ENCODE data around the gene SKA3. TPM values are rescaled to one million over a fixed set of nuclear protein-coding genes. Genes with fewer than 3 reads are reported as not detected.
"Not testable (repeated sequence)": the region's sequence is repeated elsewhere in the genome, so short reads cannot be mapped to it uniquely, and the experiment has no call there.

The SKA3 gene
- total RNA-seq (2021; fragmentation: NEBNext Ultra II Directional; extraction: Animal tissue kit (Norgen Biotek cat#: 25700)) = 10 to 100 TPM; 11.5 to 23.9 (median 21.0) TPM
- long read RNA-seq, partial matches to known transcripts = 3 of 15 reads
- long read RNA-seq, other reads (novel, unspliced or antisense) = 7 of 15 reads

- H3K4me1 Mint-ChIP-seq (ENCODE audit: low read depth) = peaks cover 22% of the 10 kb centered on the region
- H3K27me3 Mint-ChIP-seq (ENCODE audit: insufficient read depth) = peaks cover 1% of the 10 kb centered on the region
- peak within 1 kb of the TSS; percentile 96 for H3K4me3 Mint-ChIP-seq
These were observed at the start of gene SKA3, which contains the start of gene MRPL57 for GRCh38 chr13:21176215-21176981. SKA3 (minus strand) TSS chr13:21176552; CDS start chr13:21176477, 75 bp downstream. MRPL57 (plus strand) TSS chr13:21176658; CDS start chr13:21176917, 259 bp downstream.

GRCh38 chr13:21225082-21225481, 48.7 kb upstream of the SKA3 start:
- TF ChIP-seq CTCF (IDR thresholded peaks at IDR 0.05) = no peak
- peaks cover 6% of the 10 kb centered on the region; the same call in 1 of the 2 replicates for H3K36me3 Mint-ChIP-seq (ENCODE audit: low read depth)
- H3K27ac Mint-ChIP-seq = no peak overlapping the region
- no peak for DNase-seq
- peaks cover 15% of the 10 kb centered on the region for H3K9me3 Mint-ChIP-seq
- no peaks in the 10 kb centered on the region for H3K4me1 Mint-ChIP-seq (ENCODE audit: low read depth)
- no peak overlapping the region for H3K4me3 Mint-ChIP-seq
- H3K27me3 Mint-ChIP-seq (ENCODE audit: insufficient read depth) = peaks cover 24% of the 10 kb centered on the region

More at GRCh38 chr13:21176215-21176981, at the start of gene SKA3, which contains the start of gene MRPL57:
- peak; percentile 37; the same call in 1 of the 2 replicates for TF ChIP-seq CTCF (IDR thresholded peaks at IDR 0.05)
- Mint-ChIP-seq H3K9me3 (peaks cover 6% of the 10 kb centered on the region; the same call in 1 of the 2 replicates), H3K27ac (peak within 1 kb of the TSS; percentile 95), H3K36me3 (ENCODE audit: low read depth) (peaks cover 18% of the 10 kb centered on the region; the same call in 1 of the 2 replicates)
- DNase-seq = peak; percentile 89

GRCh38 chr13:21221268-21221667, 44.9 kb upstream of the SKA3 start:
- Mint-ChIP-seq H3K4me3 (no peak overlapping the region), H3K36me3 (ENCODE audit: low read depth) (peaks cover 6% of the 10 kb centered on the region; the same call in 1 of the 2 replicates), H3K27me3 (ENCODE audit: insufficient read depth) (peaks cover 31% of the 10 kb centered on the region), H3K27ac (no peak overlapping the region), H3K9me3 (peaks cover 15% of the 10 kb centered on the region), H3K4me1 (ENCODE audit: low read depth) (no peaks in the 10 kb centered on the region)
- no peak for TF ChIP-seq CTCF (IDR thresholded peaks at IDR 0.05)
- DNase-seq = no peak

- Mint-ChIP-seq H3K27me3 (ENCODE audit: insufficient read depth) (peaks cover 28% of the 10 kb centered on the region), H3K9me3 (peaks cover 15% of the 10 kb centered on the region)
- H3K36me3 Mint-ChIP-seq (ENCODE audit: low read depth); H3K27ac Mint-ChIP-seq; H3K4me1 Mint-ChIP-seq (ENCODE audit: low read depth); H3K4me3 Mint-ChIP-seq; DNase-seq: not testable (repeated sequence)
These were observed 43.4 kb upstream of the SKA3 start for GRCh38 chr13:21219716-21220115.

- Mint-ChIP-seq H3K4me3 (no peak overlapping the region), H3K27ac (no peak overlapping the region), H3K9me3 (peaks cover 15% of the 10 kb centered on the region), H3K36me3 (ENCODE audit: low read depth) (peaks cover 6% of the 10 kb centered on the region; the same call in 1 of the 2 replicates), H3K27me3 (ENCODE audit: insufficient read depth) (peaks cover 22% of the 10 kb centered on the region), H3K4me1 (ENCODE audit: low read depth) (no peaks in the 10 kb centered on the region)
- DNase-seq = no peak
- TF ChIP-seq CTCF (IDR thresholded peaks at IDR 0.05) = no peak
These were observed 42.7 kb upstream of the SKA3 start for GRCh38 chr13:21219036-21219381.

Measured in HFFc6 (cell line).